ENCODE measurements around the gene REC8. TPM values are rescaled to one million over a fixed set of nuclear protein-coding genes. Genes with fewer than 3 reads are reported as not detected.

The REC8 gene
- total RNA-seq, 1 donor from 2014 or later = 69.2 TPM

DNA sequence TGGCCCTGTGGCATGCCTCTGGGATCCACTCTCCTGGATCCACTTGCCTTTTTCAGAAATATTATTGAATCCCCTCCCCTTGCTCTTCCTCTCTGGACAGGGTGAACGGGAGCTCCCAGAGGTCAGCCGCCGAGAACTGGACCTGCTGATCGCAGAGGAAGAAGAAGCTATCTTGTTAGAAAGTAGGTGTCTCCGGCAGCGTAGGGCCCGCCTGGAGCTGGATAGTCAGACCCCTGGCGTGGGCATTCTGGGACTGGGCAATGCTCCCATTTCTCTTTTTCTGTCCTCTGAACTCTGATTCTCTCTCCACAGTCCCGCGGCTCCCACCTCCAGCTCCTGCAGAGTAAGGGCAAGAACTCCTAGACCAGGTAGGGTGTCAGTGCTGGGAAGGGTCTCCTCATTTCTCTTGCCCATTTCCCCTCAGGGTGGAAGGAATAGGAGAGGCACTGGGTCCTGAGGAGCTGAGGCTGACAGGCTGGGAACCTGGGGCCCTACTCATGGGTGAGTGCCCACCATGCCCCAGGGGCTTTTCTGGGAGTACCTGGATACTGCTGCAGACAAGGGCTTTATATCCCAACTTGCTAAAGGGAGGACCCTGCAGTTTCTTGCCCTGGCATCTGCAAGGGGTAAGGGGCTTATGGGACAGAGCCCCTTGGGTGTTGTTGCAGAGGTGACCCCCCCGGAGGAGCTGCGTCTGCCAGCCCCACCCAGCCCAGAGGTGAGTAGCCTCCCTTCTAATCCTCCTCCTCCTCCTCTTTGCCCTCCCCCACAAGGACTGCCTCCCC lies 5.4 kb downstream of the REC8 start:
- peaks cover 14% of the 10 kb centered on the region for H3K36me3 ChIP-seq (ENCODE audit: control insufficient read depth, insufficient read depth, low read length)
- no peak for DNase-seq (ENCODE audit: low read depth)
- TF ChIP-seq, protein P1, sequence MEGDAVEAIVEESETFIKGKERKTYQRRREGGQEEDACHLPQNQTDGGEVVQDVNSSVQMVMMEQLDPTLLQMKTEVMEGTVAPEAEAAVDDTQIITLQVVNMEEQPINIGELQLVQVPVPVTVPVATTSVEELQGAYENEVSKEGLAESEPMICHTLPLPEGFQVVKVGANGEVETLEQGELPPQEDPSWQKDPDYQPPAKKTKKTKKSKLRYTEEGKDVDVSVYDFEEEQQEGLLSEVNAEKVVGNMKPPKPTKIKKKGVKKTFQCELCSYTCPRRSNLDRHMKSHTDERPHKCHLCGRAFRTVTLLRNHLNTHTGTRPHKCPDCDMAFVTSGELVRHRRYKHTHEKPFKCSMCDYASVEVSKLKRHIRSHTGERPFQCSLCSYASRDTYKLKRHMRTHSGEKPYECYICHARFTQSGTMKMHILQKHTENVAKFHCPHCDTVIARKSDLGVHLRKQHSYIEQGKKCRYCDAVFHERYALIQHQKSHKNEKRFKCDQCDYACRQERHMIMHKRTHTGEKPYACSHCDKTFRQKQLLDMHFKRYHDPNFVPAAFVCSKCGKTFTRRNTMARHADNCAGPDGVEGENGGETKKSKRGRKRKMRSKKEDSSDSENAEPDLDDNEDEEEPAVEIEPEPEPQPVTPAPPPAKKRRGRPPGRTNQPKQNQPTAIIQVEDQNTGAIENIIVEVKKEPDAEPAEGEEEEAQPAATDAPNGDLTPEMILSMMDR (IDR thresholded peaks at IDR 0.05; ENCODE audit: insufficient read depth, low read length, poor library complexity, severe bottlenecking) = no peak
- no peak overlapping the region for H3K4me3 ChIP-seq (ENCODE audit: low read depth, low read length)
- H3K27me3 ChIP-seq (ENCODE audit: control insufficient read depth, insufficient read depth, low read length) = no peaks in the 10 kb centered on the region

- DNase-seq (ENCODE audit: low read depth) = no peak
- Histone ChIP-seq H3K27me3 (ENCODE audit: control insufficient read depth, insufficient read depth, low read length) (no peaks in the 10 kb centered on the region), H3K36me3 (ENCODE audit: control insufficient read depth, insufficient read depth, low read length) (peaks cover 14% of the 10 kb centered on the region), H3K4me3 (ENCODE audit: low read depth, low read length) (no peak overlapping the region)
- TF ChIP-seq, protein P1 (IDR thresholded peaks at IDR 0.05; ENCODE audit: insufficient read depth, low read length, poor library complexity, severe bottlenecking) = no peak
These were observed 6.0 kb downstream of the REC8 start for GRCh38 chr14:24177891-24178290.

DNA sequence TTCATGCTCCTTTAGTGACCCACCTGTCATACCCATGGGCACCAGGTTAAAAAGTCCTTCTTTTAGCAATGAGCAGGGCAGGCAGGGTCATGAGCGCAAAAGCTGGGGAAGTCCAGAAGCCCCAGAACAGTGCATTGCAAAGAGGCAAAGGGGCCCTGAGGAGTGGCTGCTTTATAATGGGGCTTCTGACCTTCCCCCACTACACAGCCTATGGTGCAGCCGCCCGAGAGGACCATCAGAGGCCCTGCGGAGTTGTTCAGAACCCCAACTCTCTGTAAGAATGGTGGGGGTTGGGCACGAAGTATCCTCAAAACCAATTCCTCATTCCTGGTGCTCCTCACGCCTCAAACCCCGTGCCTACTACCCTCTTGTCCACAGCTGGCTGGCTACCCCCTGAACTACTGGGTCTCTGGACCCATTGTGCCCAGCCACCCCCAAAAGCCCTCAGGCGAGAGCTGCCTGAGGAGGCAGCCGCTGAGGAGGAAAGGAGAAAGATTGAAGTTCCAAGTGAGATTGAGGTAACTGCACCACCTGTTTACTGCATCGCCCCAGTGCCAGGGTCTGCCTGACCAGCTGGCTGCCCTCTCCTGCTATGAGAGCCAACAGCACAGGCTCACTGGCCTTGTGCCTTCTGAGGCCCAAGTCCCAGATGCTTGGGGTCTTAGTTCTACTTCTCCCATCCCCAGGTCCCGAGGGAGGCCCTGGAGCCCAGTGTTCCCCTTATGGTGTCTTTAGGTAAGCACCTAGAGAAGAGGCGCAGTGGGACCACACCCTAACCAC lies 6.7 kb downstream of the REC8 start:
- no peaks in the 10 kb centered on the region for H3K27me3 ChIP-seq (ENCODE audit: control insufficient read depth, insufficient read depth, low read length)
- peaks cover 11% of the 10 kb centered on the region for H3K36me3 ChIP-seq (ENCODE audit: control insufficient read depth, insufficient read depth, low read length)
- DNase-seq (ENCODE audit: low read depth) = no peak
- H3K4me3 ChIP-seq (ENCODE audit: low read depth, low read length) = no peak overlapping the region
- TF ChIP-seq, protein P1 (IDR thresholded peaks at IDR 0.05; ENCODE audit: insufficient read depth, low read length, poor library complexity, severe bottlenecking) = no peak

GRCh38 chr14:24179294-24179960 lies 7.5 kb downstream of the REC8 start:
- Histone ChIP-seq H3K36me3 (ENCODE audit: control insufficient read depth, insufficient read depth, low read length) (peaks cover 12% of the 10 kb centered on the region), H3K4me3 (ENCODE audit: low read depth, low read length) (no peak overlapping the region), H3K27me3 (ENCODE audit: control insufficient read depth, insufficient read depth, low read length) (no peaks in the 10 kb centered on the region)
- DNase-seq (ENCODE audit: low read depth) = no peak
- TF ChIP-seq, protein P1 (IDR thresholded peaks at IDR 0.05; ENCODE audit: insufficient read depth, low read length, poor library complexity, severe bottlenecking) = no peak

GRCh38 chr14:24179961-24180796 lies 8.3 kb downstream of the REC8 start:
- Histone ChIP-seq H3K4me3 (ENCODE audit: low read depth, low read length) (no peak overlapping the region), H3K27me3 (ENCODE audit: control insufficient read depth, insufficient read depth, low read length) (no peaks in the 10 kb centered on the region), H3K36me3 (ENCODE audit: control insufficient read depth, insufficient read depth, low read length) (peaks cover 12% of the 10 kb centered on the region)
- TF ChIP-seq, protein P1 (IDR thresholded peaks at IDR 0.05; ENCODE audit: insufficient read depth, low read length, poor library complexity, severe bottlenecking) = no peak
- peak; percentile 96 for DNase-seq (ENCODE audit: low read depth)

Measured in kidney epithelial cell (primary cell).